Parietal lobe (tissue), 1 donor: ENCODE results near the gene ZIK1. TPM values are rescaled to one million over a fixed set of nuclear protein-coding genes. Genes with fewer than 3 reads are reported as not detected.

Experiments used
- total RNA-seq: library from RNA; depleted of rRNA; stranded (reverse); fragments of >200 nt; gene quantifications from one replicate; pipeline ENCODE4 v1.2.3, GENCODE V29; 2014

ZIK1 gene
- total RNA-seq = 30.4 TPM

GRCh38 chr19:57583521-57584416 is at the start of gene ZIK1:
TSS of gene ZIK1 (plus strand) at chr19:57584145. CDS start at chr19:57584357, 212 bp downstream.

GRCh38 chr19:57559404-57560025 is 24.4 kb upstream of the ZIK1 start, which contains the start of gene ZNF550:
TSS of gene ZNF550 (minus strand) at chr19:57559863. CDS start at chr19:57559682, 181 bp downstream.

GRCh38 chr19:57578487-57579205 is 5.3 kb upstream of the ZIK1 start, which contains the start of gene ZNF416:
TSS of gene ZNF416 (minus strand) at chr19:57578911. CDS start at chr19:57578704, 207 bp downstream.

GRCh38 chr19:57599761-57600383 is 15.9 kb downstream of the ZIK1 start, which contains the start of gene ZNF530:
TSS of gene ZNF530 (plus strand) at chr19:57599885. CDS start at chr19:57604346, 4,461 bp downstream.

GRCh38 chr19:57613941-57614743 is 30.2 kb downstream of the ZIK1 start, which contains the start of gene ZNF134:
TSS of gene ZNF134 (plus strand) at chr19:57614242. CDS start at chr19:57619469, 5,227 bp downstream.

GRCh38 chr19:57632987-57633831 is 49.3 kb downstream of the ZIK1 start, which contains the start of gene ZNF211:
TSS of gene ZNF211 (plus strand) at chr19:57633168. CDS start at chr19:57633347, 179 bp downstream.

Other genes starting within 250 kb of the ZIK1 start
- 22.8 TPM for gene ZNF304, start 232.9 kb upstream of the ZIK1 start, total RNA-seq
- gene TRAPPC2B, start 220.6 kb upstream of the ZIK1 start, total RNA-seq = 24.1 TPM
- gene ZNF547, start 220.6 kb upstream of the ZIK1 start, total RNA-seq = 16.0 TPM
- gene ZNF548, start 194.3 kb upstream of the ZIK1 start, total RNA-seq = 68.2 TPM
- 57.9 TPM for gene ZNF17, start 173.0 kb upstream of the ZIK1 start, total RNA-seq
- 49.8 TPM for gene ZNF749, start 148.8 kb upstream of the ZIK1 start, total RNA-seq
- gene VN1R1, start 127.0 kb upstream of the ZIK1 start, total RNA-seq = 11.0 TPM
- 77.3 TPM for gene ZNF772, start 106.6 kb upstream of the ZIK1 start, total RNA-seq
- gene ZNF419, start 96.4 kb upstream of the ZIK1 start, total RNA-seq = 29.7 TPM
- gene ZNF773, start 84.2 kb upstream of the ZIK1 start, total RNA-seq = 35.4 TPM
- gene ZNF549, start 56.8 kb upstream of the ZIK1 start, total RNA-seq = 41.9 TPM
- gene ZNF550, start 24.3 kb upstream of the ZIK1 start, total RNA-seq = 21.3 TPM
- gene ZNF416, start 5.2 kb upstream of the ZIK1 start, total RNA-seq = 15.0 TPM
- 5.6 TPM for gene ZNF530, start 15.7 kb downstream of the ZIK1 start, total RNA-seq
- gene ZNF134, start 30.1 kb downstream of the ZIK1 start, total RNA-seq = 50.1 TPM
- 51.3 TPM for gene ZNF211, start 49.0 kb downstream of the ZIK1 start, total RNA-seq
- not detected for gene ZSCAN4, start 84.8 kb downstream of the ZIK1 start, total RNA-seq
- gene ZNF551, start 97.8 kb downstream of the ZIK1 start, total RNA-seq = 26.3 TPM
- 81.7 TPM for gene ZNF154, start 125.1 kb downstream of the ZIK1 start, total RNA-seq
- 33.2 TPM for gene ZNF671, start 143.5 kb downstream of the ZIK1 start, total RNA-seq
- gene ZNF776, start 162.7 kb downstream of the ZIK1 start, total RNA-seq = 57.3 TPM
- 79.5 TPM for gene ZNF586, start 185.5 kb downstream of the ZIK1 start, total RNA-seq
- gene ZNF552, start 230.8 kb downstream of the ZIK1 start, total RNA-seq = 20.3 TPM
- gene ZNF587B, start 246.2 kb downstream of the ZIK1 start, total RNA-seq = 53.5 TPM